ENCODE data around the gene SPOCK1.

GRCh38 chr5:137231540-137231939, 267.6 kb downstream of the SPOCK1 start:
- no peak for TF ChIP-seq HES1 (IDR thresholded peaks at IDR 0.05; ENCODE audit: low read depth)
- no peak for TF ChIP-seq MCM3 (IDR thresholded peaks at IDR 0.05)
- no peak for TF ChIP-seq CTCF (IDR thresholded peaks at IDR 0.05 in 2 of 3, conservative IDR thresholded peaks at IDR 0.05 in 1 of 3; ENCODE audit: insufficient read depth in 2 of 3, low read depth in 1 of 3, low read length in 3 of 3)
- no peak for TF ChIP-seq POLR2A (conservative IDR thresholded peaks at IDR 0.05)
- TF ChIP-seq ZZZ3 (IDR thresholded peaks at IDR 0.05), result no peak
- no peak for TF ChIP-seq EZH2 (IDR thresholded peaks at IDR 0.05; ENCODE audit: borderline replicate concordance, low read depth, low read length)
